Measurements from ENCODE around the gene ASIC2.

DNA sequence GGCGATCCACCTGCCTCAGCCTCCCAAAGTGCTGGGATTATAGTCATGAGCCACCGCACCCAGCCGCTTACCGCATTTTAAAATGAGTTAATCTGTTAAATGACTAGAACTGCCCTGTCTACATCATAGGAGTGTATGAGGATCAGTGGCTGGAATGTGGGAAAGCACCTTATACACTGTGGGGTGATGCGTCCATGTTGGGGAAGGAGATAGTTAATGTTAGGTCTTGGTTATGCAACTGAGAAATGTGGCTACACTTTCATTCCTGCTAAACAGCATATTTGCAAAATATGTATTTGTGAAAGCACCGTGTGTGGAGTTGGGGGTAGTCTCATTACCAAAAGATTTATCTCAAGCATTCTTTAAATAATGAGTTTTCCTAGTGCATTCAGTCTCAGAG, 193.8 kb downstream of the ASIC2 start:
- TF ChIP-seq, protein P1, sequence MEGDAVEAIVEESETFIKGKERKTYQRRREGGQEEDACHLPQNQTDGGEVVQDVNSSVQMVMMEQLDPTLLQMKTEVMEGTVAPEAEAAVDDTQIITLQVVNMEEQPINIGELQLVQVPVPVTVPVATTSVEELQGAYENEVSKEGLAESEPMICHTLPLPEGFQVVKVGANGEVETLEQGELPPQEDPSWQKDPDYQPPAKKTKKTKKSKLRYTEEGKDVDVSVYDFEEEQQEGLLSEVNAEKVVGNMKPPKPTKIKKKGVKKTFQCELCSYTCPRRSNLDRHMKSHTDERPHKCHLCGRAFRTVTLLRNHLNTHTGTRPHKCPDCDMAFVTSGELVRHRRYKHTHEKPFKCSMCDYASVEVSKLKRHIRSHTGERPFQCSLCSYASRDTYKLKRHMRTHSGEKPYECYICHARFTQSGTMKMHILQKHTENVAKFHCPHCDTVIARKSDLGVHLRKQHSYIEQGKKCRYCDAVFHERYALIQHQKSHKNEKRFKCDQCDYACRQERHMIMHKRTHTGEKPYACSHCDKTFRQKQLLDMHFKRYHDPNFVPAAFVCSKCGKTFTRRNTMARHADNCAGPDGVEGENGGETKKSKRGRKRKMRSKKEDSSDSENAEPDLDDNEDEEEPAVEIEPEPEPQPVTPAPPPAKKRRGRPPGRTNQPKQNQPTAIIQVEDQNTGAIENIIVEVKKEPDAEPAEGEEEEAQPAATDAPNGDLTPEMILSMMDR (IDR thresholded peaks at IDR 0.05), result no peak
- no peak for TF ChIP-seq POLR2A (IDR thresholded peaks at IDR 0.05)
